GM12878 (cell line): ENCODE measurements around the gene USPL1.

Experiments used
- CEBPB ChIP-seq, 2 experiments: fragments of 150-350 bp in 1 of 2; IDR thresholded peaks; 2 replicates each; pipeline ENCODE4 v1.6.1; 2012 to 2014; ENCODE audit warnings: low read depth in 2 of 2, low read length in 2 of 2, borderline replicate concordance in 1 of 2, inconsistent platforms in 1 of 2
- CHD2 ChIP-seq: IDR thresholded peaks from 2 replicates; pipeline ENCODE4 v1.6.1; 2011; ENCODE audit warnings: low read depth, low read length, improper control_type of control experiment, borderline replicate concordance
- EGR1 ChIP-seq, 2 experiments: IDR thresholded peaks; 1 replicate in 1 of 2; 2 replicates in 1 of 2; pipeline ENCODE4 v1.6.1; 2011 to 2012; ENCODE audit warnings: low read depth in 2 of 2, low read length in 2 of 2, borderline replicate concordance in 1 of 2, mild to moderate bottlenecking in 1 of 2, moderate library complexity in 1 of 2
- EP300 ChIP-seq, 2 experiments: fragments of 150-350 bp in 1 of 2; IDR thresholded peaks; 2 replicates each; pipeline ENCODE4 v1.6.1; 2011 to 2012; ENCODE audit warnings: low read depth in 2 of 2, low read length in 2 of 2, borderline replicate concordance in 1 of 2, improper control_type of control experiment in 1 of 2, inconsistent platforms in 1 of 2; ENCODE audit not compliant: control insufficient read depth in 1 of 2
- HCFC1 ChIP-seq: fragments of 150-350 bp; IDR thresholded peaks from 2 replicates; pipeline ENCODE4 v1.6.1; 2014; ENCODE audit warnings: low read length
- JUND ChIP-seq: IDR thresholded peaks from 2 replicates; pipeline ENCODE4 v1.6.1; 2012; ENCODE audit warnings: low read depth, mild to moderate bottlenecking, low read length, improper control_type of control experiment, moderate library complexity
- POLR2AphosphoS5 ChIP-seq: IDR thresholded peaks from 2 replicates; pipeline ENCODE4 v1.6.1; 2011; ENCODE audit warnings: mild to moderate bottlenecking, low read length, inconsistent platforms
- SIN3A ChIP-seq: IDR thresholded peaks from 2 replicates; pipeline ENCODE4 v1.6.1; 2012; ENCODE audit warnings: low read depth, low read length, improper control_type of control experiment
- ZNF274 ChIP-seq: IDR thresholded peaks from one replicate; pipeline ENCODE4 v1.8.0; 2011; ENCODE audit not compliant: insufficient read length, insufficient read depth
- TF ChIP-seq, protein P1 (sequence below), 3 experiments: IDR thresholded peaks in 2 of 3; conservative IDR thresholded peaks in 1 of 3; 2 replicates each; pipeline ENCODE4 v1.5.1; 2011; ENCODE audit warnings: low read depth in 3 of 3, low read length in 3 of 3, mild to moderate bottlenecking in 3 of 3, control low read depth in 2 of 3, moderate library complexity in 2 of 3, inconsistent platforms in 1 of 3, mixed read lengths in 1 of 3; ENCODE audit not compliant: control insufficient read depth in 2 of 3, insufficient read depth in 1 of 3; ENCODE audit errors: extremely low read depth in 1 of 3

DNA sequence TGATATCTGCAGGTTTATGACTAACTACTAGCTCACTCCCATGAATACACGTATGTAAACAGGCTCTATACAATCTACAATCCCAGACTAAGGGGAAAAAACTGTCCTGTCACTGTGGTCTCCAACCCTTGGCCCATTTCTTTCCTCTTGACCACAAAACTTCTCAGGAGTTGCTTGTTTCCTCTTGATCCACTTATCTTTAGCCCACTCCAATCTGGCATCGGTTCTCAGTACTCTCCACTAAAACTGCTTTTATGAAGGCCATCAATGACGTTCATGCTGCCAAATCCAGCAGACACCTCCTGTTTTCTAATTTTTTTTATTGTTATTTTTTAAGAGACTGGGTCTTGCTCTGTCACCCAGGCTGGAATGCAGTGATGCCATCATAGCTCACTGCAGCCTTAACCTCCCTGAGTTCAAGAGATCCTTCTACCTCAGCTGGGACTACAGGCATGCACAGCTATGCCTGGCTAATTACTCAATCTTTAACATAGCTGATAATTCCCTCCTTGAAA, 31.9 kb upstream of the USPL1 start:
- no peak for TF ChIP-seq SIN3A
- TF ChIP-seq CEBPB (IDR thresholded peaks at IDR 0.05; ENCODE audit: borderline replicate concordance in 1 of 2, low read depth in 2 of 2, low read length in 2 of 2): no peak
- no peak for TF ChIP-seq CHD2
- no peak for TF ChIP-seq JUND
- TF ChIP-seq POLR2AphosphoS5: no peak
- TF ChIP-seq, protein P1, sequence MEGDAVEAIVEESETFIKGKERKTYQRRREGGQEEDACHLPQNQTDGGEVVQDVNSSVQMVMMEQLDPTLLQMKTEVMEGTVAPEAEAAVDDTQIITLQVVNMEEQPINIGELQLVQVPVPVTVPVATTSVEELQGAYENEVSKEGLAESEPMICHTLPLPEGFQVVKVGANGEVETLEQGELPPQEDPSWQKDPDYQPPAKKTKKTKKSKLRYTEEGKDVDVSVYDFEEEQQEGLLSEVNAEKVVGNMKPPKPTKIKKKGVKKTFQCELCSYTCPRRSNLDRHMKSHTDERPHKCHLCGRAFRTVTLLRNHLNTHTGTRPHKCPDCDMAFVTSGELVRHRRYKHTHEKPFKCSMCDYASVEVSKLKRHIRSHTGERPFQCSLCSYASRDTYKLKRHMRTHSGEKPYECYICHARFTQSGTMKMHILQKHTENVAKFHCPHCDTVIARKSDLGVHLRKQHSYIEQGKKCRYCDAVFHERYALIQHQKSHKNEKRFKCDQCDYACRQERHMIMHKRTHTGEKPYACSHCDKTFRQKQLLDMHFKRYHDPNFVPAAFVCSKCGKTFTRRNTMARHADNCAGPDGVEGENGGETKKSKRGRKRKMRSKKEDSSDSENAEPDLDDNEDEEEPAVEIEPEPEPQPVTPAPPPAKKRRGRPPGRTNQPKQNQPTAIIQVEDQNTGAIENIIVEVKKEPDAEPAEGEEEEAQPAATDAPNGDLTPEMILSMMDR (IDR thresholded peaks at IDR 0.05 in 2 of 3, conservative IDR thresholded peaks at IDR 0.05 in 1 of 3; ENCODE audit: control insufficient read depth in 2 of 3, extremely low read depth in 1 of 3, insufficient read depth in 1 of 3, low read depth in 3 of 3, low read length in 3 of 3): no peak
- no peak for TF ChIP-seq EP300 (IDR thresholded peaks at IDR 0.05; ENCODE audit: borderline replicate concordance in 1 of 2, control insufficient read depth in 1 of 2, low read depth in 2 of 2, low read length in 2 of 2)
- no peak for TF ChIP-seq ZNF274
- TF ChIP-seq EGR1 (IDR thresholded peaks at IDR 0.05; ENCODE audit: borderline replicate concordance in 1 of 2, low read depth in 2 of 2, low read length in 2 of 2): no peak
- no peak for TF ChIP-seq HCFC1
